Stimulated activated naive CD8-positive, alpha-beta T cell treated with anti-CD3 and anti-CD28 coated beads, Interleukin-15, amount 100 ng/mL, for 72 hours (primary cell): ENCODE results near the gene GSE1.

Source experiments
- ATAC-seq: fragments of 150-1000 bp; cut with Tn5 transposase; 2 replicates; pipeline ENCODE4 v1.10.0; 2021; ENCODE audit warnings: mild to moderate bottlenecking, moderate library complexity
- DNase-seq, 2 donors: peaks; one replicate each; pipeline ENCODE4 v3.0.0; 2021 to 2022
- H3K27ac Mint-ChIP-seq, 2 donors: one replicate each; pipeline ENCODE4 v1.8.0; 2022; ENCODE audit warnings: mild to moderate bottlenecking in 2 of 2, mixed read lengths in 2 of 2, moderate library complexity in 2 of 2
- H3K27me3 Mint-ChIP-seq: one replicate; pipeline ENCODE4 v1.8.0; 2022; ENCODE audit warnings: mixed read lengths
- H3K4me1 Mint-ChIP-seq: one replicate; pipeline ENCODE4 v1.8.0; 2022; ENCODE audit warnings: mild to moderate bottlenecking, mixed read lengths
- H3K4me3 Mint-ChIP-seq, 2 donors: one replicate each; pipeline ENCODE4 v1.8.0; 2022; ENCODE audit warnings: mild to moderate bottlenecking in 2 of 2, mixed read lengths in 2 of 2, moderate library complexity in 1 of 2
- H3K9me3 Mint-ChIP-seq, 2 donors: one replicate each; pipeline ENCODE4 v1.8.0; 2022; ENCODE audit warnings: mixed read lengths in 2 of 2

Gene GSE1

DNA sequence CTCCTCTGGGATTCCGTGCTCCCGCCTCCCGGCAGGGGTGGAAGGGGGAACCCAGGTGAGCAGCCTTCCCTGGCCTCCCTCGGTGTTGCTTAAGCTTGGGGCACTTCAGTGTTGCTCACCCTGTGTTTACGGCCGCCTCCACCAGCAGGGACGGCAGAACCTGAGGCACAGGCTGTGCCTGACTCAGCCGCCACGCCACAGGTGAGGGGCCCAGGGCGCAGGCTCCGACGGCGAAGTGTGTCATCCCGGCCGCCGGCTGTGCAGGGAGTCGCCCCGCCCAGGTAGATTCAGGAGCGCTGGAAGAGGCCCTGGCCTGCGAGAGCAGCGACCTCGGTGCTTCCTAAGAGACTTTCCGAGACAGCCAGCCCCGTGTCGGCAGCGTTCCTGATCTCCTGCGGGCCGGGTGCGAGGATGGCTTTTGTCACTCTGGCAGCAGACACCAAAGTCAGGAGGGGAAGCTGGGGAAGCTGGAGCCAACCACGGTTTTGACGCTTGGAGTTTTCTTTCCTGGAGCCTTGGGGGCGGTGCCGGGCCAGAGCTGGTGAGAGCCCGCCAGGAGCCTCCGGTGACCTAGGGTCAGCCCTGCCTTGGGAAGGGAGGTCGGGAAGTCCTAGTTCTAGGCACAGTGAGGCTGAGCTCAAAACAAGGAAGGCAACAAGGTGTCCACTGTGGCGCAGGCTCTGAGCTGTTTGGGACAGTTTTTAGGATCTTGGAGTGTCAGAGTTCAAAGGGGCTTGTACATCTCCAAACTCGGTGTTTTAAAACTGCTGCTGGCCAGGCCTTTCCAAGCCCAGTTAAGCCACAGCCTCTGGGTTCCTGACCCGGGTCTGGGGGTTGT, 2.1 kb downstream of the GSE1 start:
- no peaks in the 10 kb centered on the region for H3K9me3 Mint-ChIP-seq
- peaks cover 53% of the 10 kb centered on the region for H3K4me1 Mint-ChIP-seq
- H3K4me3 Mint-ChIP-seq, result peak overlapping the region; percentile 85
- ATAC-seq, result peak; percentile 45
- no peak overlapping the region for H3K27ac Mint-ChIP-seq
- no peaks in the 10 kb centered on the region for H3K27me3 Mint-ChIP-seq
- DNase-seq, result peak; percentile 72 to 77

DNA sequence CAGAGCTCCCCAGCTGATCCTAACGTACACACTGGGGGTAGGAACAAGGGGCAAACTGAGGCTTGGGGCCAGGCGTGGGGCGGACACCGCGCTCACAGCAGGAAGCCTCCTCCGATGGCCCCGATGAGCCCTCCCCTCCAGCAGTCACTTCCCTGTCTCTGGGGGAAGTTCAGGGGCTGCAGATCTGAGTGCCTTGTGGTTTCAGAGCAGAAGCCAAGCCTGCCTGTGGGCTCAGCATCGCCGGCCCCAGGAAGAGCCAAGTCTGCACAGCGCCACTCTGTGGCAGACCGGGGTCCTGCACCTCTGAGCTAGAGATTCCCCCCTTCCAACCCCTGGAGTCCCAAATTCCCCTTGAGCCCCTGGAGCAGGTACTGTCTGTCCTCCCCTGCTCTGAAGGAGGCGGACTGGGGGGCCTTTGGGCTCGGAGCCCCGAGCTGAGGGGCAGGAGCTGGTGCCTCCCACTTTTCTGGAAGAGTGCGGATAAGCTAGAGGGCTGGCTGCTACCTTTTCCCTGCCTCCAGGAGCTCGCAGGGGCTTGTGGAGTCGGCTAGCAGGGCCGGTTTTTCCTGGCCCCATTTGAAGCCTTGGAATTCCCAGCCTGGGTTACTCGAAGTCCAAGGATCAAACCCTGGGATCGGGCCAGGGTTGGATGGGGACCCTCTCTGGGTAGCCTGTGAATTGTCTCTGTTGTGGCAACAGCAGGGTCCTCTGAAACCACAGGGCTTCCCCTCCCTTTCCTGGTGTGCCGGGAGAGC, 2.9 kb downstream of the GSE1 start:
- H3K4me1 Mint-ChIP-seq, result peaks cover 53% of the 10 kb centered on the region
- no peaks in the 10 kb centered on the region for H3K27me3 Mint-ChIP-seq
- H3K27ac Mint-ChIP-seq, result peak overlapping the region; percentile 2 to 33
- H3K9me3 Mint-ChIP-seq, result no peaks in the 10 kb centered on the region
- ATAC-seq (peak; percentile 69), DNase-seq (peak; percentile 82 to 89)
- peak overlapping the region; percentile 85 for H3K4me3 Mint-ChIP-seq

DNA sequence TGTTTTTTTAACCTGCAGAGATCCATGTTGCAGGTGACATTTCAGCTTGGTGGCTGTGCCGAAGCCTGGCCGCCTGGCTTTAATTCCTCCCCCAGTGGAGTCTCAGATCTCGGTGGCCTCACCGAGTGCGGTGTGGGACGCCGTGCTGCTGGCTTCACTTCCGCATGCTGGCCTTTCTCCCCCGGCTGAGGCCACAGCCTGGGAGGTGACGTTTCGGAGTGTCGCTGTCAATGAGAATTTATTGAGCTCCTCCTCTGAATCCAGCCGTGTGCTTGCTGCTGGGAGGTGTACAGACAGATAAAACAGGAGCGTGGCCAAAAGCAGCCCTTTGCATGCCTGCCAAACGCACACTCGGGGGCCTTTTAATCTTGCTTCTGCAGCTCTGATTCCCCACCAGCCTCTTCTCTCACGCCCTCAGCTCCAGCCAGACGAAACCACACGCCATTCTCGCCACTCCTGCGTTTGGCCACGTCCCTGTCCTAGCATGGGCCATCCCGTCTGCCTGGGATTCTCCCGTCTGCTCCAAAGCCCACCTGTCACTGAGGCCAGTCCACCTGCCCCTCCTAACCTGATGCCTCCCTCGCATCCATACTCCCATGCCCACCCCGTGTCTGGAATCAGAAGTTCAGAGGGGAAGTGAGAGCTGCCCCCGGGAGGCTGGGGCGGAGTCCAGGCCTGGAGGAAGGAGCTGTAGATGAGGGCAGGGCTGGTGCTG, 3.6 kb downstream of the GSE1 start:
- Mint-ChIP-seq H3K4me3 (peak overlapping the region; percentile 85), H3K9me3 (no peaks in the 10 kb centered on the region), H3K27me3 (no peaks in the 10 kb centered on the region), H3K4me1 (peaks cover 60% of the 10 kb centered on the region), H3K27ac (peak overlapping the region; percentile 2 to 58)
- peak; percentile 52 to 64 for DNase-seq
- peak; percentile 36 for ATAC-seq

DNA sequence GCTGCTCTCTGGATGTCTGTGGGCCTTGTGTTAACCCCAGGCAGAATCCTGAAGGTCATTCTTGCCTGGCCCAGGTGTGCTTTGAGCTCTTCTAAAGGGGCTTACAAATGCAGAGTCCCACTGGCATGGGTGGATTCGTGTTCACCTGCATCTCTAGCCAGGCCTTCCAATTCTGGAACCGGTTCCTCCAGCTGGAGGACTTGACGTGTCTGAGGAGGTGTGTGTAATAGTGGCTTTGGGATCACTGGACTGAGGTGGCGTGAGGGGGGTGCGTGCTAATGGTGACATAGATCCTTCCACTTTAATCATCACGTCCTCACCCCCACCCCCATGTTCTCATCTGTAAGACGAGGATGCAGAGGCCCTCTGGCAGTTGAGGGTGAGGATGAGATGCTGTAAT, 4.8 kb downstream of the GSE1 start:
- Mint-ChIP-seq H3K27me3 (no peaks in the 10 kb centered on the region), H3K27ac (peak overlapping the region in 1 of 2 donors; percentile 81), H3K4me3 (peak overlapping the region; percentile 19 to 32), H3K4me1 (peaks cover 71% of the 10 kb centered on the region), H3K9me3 (no peaks in the 10 kb centered on the region)
- no peak for DNase-seq
- no peak for ATAC-seq

DNA sequence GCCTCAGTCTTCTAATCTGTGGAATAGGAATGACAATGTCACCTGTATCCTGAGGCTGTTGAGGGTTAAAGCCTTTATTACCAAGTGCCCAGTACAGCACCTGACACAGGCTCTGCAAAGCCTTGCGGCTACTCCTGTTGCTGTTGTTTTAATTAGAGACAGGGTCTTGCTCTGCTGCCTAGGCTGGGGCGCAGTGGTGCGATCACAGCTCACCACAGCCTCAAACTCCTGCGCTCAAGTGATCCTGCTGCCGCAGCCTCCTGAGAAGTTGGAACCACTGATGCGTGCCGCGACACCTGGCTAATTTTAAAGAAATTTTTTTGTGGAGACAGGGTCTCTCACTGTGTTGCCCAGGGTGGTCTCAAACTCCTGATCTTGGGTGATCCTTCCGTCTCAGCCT, 5.4 kb downstream of the GSE1 start:
- Mint-ChIP-seq H3K9me3 (no peaks in the 10 kb centered on the region), H3K4me1 (peaks cover 76% of the 10 kb centered on the region), H3K27ac (peak overlapping the region in 1 of 2 donors; percentile 42), H3K27me3 (no peaks in the 10 kb centered on the region), H3K4me3 (no peak overlapping the region)
- ATAC-seq (no peak), DNase-seq (no peak)

DNA sequence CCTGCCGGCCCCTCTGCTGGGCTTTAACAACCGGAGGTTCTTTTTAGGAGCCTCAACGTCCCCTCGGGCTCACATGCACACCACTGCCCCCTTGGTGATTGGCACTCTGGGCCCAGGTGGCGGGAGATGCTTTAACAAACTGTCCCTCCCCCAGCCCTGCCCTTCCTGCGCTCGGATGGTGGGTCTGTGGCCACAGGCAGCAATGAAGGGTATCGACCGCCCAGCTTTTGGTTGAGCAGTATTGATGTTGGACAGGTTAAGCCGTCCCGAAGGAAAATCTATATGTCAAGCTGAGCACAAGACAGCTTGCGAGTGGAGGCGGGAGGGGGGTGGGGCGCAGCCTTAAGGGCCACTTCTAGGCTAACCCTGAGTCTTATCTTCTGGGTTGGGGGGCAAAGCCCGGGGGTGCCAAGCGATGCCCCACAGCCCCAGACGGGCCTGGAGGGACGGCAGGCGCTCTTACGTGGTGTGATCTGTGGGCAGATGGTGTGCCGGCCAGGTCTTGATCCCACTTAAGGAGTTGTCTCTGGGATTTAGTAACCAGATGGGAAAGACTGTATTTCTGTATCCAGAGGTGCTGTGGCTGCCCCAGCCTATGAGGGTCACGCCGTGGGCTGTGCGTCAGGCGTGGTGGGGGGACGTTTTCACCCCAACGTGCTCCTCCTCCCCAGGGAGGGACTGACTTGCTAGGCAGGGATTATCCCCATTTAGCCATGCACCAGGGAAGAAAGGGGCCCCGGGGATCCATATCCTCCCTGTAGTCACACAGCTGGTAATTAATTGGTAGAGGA, 6.2 kb downstream of the GSE1 start:
- ATAC-seq, result no peak
- peaks cover 84% of the 10 kb centered on the region for H3K4me1 Mint-ChIP-seq
- no peak for DNase-seq

DNA sequence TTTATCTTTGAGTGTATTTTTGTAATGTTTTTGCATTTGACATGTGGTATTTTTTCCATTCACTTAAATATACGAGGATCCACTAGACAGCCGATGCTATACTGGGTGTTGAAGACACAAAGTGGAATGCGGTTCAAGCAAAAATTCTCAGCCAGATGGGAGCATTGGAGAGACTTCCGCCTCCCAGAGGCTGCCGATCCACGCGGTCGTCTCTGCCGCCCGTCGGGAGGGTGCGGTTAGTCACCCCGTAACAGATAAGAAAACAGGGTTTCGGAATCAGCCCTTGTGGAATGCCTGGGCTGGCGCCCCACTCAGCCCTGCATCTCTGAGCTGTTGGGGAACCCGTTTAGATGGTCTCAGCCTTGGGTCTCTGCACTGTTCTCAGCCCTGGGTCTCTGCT, 7.3 kb downstream of the GSE1 start:
- no peaks in the 10 kb centered on the region for H3K27me3 Mint-ChIP-seq
- peak overlapping the region in 1 of 2 donors; percentile 57 for H3K27ac Mint-ChIP-seq
- DNase-seq, result no peak
- no peak overlapping the region for H3K4me3 Mint-ChIP-seq
- H3K9me3 Mint-ChIP-seq, result no peaks in the 10 kb centered on the region
- peaks cover 87% of the 10 kb centered on the region for H3K4me1 Mint-ChIP-seq
- no peak for ATAC-seq

More for the DNA sequence above, 6.2 kb downstream of the GSE1 start:
- Mint-ChIP-seq H3K9me3 (no peaks in the 10 kb centered on the region), H3K27me3 (no peaks in the 10 kb centered on the region), H3K4me3 (no peak overlapping the region), H3K27ac (no peak overlapping the region)

DNA sequence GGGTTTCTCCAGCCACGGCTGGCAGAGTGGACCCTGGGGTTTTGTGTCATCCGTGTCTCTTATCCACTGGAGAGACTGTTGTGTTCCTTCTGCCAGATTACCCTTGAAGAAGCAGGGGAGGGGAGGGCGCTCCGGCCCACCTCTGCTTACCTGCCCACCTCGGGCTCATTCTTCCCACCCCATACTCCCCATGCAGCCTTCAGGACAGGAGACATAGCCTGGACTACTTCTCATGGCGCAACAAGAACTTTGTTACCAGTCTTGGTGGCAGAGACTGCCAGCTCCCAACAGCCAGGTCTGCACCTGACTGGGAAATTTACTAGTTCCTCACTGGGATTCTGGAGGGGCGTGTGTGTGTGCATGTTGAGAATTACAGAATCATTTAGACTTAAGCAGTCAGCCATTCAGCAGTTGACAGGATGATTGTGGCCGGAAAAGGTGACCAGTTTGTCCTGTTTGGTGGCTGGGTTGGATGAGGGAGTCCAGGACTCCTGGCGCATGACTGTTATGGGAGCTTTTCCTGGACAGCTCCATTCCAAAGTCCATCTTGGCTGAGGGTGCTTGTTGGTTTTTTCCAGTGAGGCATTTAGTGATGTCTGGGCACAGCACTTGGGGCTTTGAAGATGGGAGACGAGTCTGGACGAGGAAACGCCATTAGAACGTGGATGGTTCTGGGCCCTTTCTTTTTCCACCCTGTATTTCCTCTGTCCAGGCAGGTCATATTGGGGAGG, 8.7 kb downstream of the GSE1 start:
- DNase-seq (no peak), ATAC-seq (no peak)
- peaks cover 87% of the 10 kb centered on the region for H3K4me1 Mint-ChIP-seq
- no peak overlapping the region for H3K4me3 Mint-ChIP-seq
- no peaks in the 10 kb centered on the region for H3K27me3 Mint-ChIP-seq
- H3K9me3 Mint-ChIP-seq, result no peaks in the 10 kb centered on the region
- no peak overlapping the region for H3K27ac Mint-ChIP-seq

DNA sequence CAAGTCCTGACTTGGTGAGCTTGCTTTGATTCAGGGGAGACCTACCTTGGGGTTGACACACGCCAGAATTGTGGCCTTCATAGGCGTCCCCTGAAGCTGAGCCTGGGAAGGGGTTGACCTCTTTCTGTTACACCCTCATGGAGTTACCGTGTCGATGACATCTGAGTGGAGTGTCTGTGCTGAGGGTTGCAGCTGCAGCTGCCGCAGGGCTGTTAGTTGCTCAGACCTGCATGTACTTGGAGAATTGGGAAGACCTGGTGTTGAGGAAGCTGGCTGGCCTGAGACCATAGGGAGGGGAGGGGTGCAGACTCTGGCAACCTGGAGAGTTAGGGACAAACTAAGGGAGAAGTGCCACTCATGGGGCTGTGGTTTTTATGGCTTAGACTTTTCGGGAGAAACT, 9.6 kb downstream of the GSE1 start:
- peaks cover 85% of the 10 kb centered on the region for H3K4me1 Mint-ChIP-seq
- no peaks in the 10 kb centered on the region for H3K27me3 Mint-ChIP-seq
- DNase-seq (no peak), ATAC-seq (no peak)
- no peaks in the 10 kb centered on the region for H3K9me3 Mint-ChIP-seq
- peak overlapping the region in 1 of 2 donors; percentile 33 for H3K27ac Mint-ChIP-seq
- no peak overlapping the region for H3K4me3 Mint-ChIP-seq

DNA sequence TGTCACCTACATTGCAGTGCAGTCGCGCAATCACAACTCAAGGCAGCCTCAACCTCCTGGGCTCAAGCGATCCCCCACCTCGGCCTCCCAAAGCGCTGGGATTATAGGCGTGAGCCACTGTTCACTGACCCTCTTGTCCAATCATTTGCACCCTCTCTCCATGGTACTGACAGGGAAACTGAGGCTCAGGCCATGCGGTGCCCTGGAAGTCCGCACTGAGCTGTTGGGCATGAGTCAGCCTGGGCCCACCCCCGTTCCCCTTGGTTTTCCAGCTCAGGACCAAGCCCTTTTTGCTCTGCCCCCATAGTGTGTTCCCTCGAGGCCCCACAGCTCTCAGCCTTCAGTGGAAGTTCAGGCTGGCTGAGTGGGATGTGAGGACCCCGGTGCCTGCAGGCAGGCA, 10.1 kb downstream of the GSE1 start:
- no peaks in the 10 kb centered on the region for H3K9me3 Mint-ChIP-seq
- no peak overlapping the region for H3K27ac Mint-ChIP-seq
- peaks cover 83% of the 10 kb centered on the region for H3K4me1 Mint-ChIP-seq
- no peak for ATAC-seq
- no peaks in the 10 kb centered on the region for H3K27me3 Mint-ChIP-seq
- no peak overlapping the region for H3K4me3 Mint-ChIP-seq
- no peak for DNase-seq

DNA sequence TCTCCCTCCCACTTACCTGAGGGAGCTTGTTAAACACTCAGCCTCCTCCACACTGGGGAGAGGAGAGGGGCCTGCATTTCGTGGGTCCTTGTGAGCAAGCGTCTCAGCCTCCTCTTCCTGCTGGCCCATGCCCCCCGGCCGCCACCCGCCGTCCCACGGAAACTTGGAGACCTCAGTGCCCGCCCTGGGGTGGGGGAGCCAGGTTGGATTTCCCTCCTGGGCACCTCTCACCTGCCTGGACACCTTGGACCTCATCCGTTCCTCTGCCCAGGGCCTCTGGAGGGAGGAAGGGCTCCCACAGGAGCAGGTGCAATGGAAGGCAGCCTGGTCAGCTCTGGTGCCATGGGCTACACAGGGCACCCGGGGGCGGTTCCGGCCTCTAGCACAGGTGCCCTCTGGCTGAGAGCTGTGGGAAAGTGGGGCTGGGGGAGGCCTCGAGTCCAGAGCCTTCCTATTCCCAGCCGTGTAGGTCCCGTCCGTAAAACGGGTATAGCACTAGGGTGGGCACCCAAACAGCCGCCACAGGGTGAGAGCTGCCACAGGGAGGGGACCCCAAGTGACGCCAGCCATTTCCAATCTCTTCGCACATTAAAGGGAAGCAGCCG, 11.0 kb downstream of the GSE1 start:
- ATAC-seq (no peak), DNase-seq (no peak)
- peaks cover 83% of the 10 kb centered on the region for H3K4me1 Mint-ChIP-seq
- H3K4me3 Mint-ChIP-seq, result no peak overlapping the region
- H3K9me3 Mint-ChIP-seq, result peaks cover 0 to 3% of the 10 kb centered on the region in 2 donors
- H3K27me3 Mint-ChIP-seq, result no peaks in the 10 kb centered on the region
- no peak overlapping the region for H3K27ac Mint-ChIP-seq

DNA sequence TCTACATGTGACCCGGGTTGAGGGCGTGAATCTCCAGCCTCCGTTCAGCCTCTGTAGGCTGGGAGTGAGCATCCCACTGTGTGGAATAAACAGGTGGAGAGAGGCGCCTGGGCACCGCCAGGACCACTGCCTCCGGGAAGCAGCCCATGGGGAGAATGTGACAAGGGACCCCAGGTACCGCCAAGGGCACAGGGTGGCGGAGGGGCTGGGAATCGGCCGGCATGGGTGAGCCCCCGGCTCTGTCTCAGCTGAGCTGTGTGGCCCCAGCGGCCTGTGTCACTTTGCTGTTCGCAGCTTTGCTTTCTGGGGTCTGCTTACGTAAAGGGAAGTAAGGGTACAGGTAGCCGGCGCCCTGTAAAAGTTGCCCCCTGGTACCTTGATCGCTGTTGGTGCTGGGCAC, 11.5 kb downstream of the GSE1 start:
- H3K27me3 Mint-ChIP-seq, result no peaks in the 10 kb centered on the region
- peaks cover 87% of the 10 kb centered on the region for H3K4me1 Mint-ChIP-seq
- ATAC-seq (no peak), DNase-seq (no peak)
- no peak overlapping the region for H3K4me3 Mint-ChIP-seq
- no peak overlapping the region for H3K27ac Mint-ChIP-seq
- H3K9me3 Mint-ChIP-seq, result peaks cover 0 to 9% of the 10 kb centered on the region in 2 donors

DNA sequence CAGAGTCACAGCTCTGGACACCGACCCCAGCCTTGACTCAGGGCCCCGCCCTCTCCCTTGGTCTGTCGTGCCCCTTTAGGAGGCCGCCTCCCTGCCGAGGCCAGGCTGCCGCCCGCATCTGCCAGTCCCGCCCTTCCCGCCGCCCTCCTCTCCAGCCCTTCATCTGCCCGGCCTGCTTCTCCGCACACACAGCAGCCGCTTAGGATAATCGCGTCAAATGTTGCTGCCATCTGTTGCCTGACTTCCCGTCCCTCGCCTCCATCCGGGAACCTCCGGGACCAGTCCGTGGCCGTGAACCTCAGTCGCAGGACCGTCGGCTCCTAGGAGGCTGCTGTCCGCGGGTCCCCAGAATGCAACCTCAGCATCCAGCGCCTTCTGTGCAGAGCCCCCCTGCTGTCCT, 11.9 kb downstream of the GSE1 start:
- H3K9me3 Mint-ChIP-seq, result peaks cover 0 to 13% of the 10 kb centered on the region in 2 donors
- DNase-seq (no peak), ATAC-seq (no peak)
- H3K4me3 Mint-ChIP-seq, result no peak overlapping the region
- H3K27ac Mint-ChIP-seq, result no peak overlapping the region
- H3K4me1 Mint-ChIP-seq, result peaks cover 89% of the 10 kb centered on the region
- H3K27me3 Mint-ChIP-seq, result no peaks in the 10 kb centered on the region

DNA sequence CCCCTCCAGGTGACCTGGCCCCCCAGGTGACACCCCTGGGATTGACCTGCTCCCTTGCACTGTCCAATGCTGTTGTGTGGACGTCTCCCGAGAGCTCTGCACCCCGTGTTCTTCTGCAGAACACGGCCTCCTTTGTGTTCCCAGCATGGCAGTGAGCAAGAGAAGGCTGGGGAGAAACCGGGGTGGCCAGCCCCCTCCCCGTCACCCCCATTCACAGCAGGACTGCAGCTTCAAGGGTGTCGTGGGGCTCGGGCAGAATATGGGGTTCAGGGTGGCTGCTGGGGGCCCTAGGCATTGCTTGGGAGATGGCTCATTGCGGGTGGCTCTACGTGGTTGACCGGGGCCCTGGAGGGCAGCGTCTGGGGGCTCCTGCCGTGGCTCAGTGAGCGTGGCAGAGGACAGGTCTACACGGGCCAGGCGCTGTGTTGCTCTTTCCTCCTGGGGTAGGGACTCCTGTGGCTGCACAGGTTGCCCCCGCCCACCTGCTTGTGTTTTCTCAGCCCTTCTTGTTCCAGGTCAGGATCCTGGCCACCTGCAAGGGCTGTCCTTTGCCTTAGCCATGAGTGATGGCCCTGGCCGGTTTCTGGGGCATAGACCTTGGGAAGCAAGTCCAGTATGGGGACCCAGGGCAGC, 12.5 kb downstream of the GSE1 start:
- no peaks in the 10 kb centered on the region for H3K27me3 Mint-ChIP-seq
- H3K27ac Mint-ChIP-seq, result peak overlapping the region in 1 of 2 donors; percentile 57
- peaks cover 89% of the 10 kb centered on the region for H3K4me1 Mint-ChIP-seq
- H3K4me3 Mint-ChIP-seq, result peak overlapping the region in 1 of 2 donors; percentile 29
- DNase-seq (no peak), ATAC-seq (no peak)
- H3K9me3 Mint-ChIP-seq, result peaks cover 0 to 16% of the 10 kb centered on the region in 2 donors
